HCT116 (cell line): ENCODE measurements around the gene SLC6A12. TPM values are rescaled to one million over a fixed set of nuclear protein-coding genes. Genes with fewer than 3 reads are reported as not detected.

Source experiments
- ATAC-seq: fragments of 200-7000 bp; cut with Tn5 transposase; 2 replicates; pipeline ENCODE4 v1.9.1; 2020; ENCODE audit warnings: mild to moderate bottlenecking, moderate library complexity
- BruUV-seq: library from RNA; stranded (reverse); fragments of 400-500 nt; replicated peaks from 2 replicates; lab custom pipeline; 2021; lab: Mats Ljungman, UMichigan
- CTCF ChIA-PET: fragments of 300-600 bp; sonication (Branson Sonifier 250); formaldehyde crosslinking; loops from one replicate; lab custom pipeline; 2021; ENCODE audit warnings: antibody characterized with exemption; lab: Charles Lee
- POLR2A ChIA-PET: fragments of 300-600, 350-600 bp; sonication (Branson Sonifier 250); formaldehyde crosslinking; loops from one replicate; lab custom pipeline; 2021; ENCODE audit warnings: antibody characterized with exemption; lab: Charles Lee
- RAD21 ChIA-PET, 2 experiments: fragments of 300-600 bp; sonication (Branson Sonifier 250); formaldehyde crosslinking; loops; one replicate each; lab custom pipeline; 2023; ENCODE audit warnings: low total read pairs in 2 of 2; ENCODE audit not compliant: uncharacterized antibody in 2 of 2, unreplicated experiment in 2 of 2, low non-redundant PET in 1 of 2; lab: Charles Lee
- DNase-seq: peaks from one replicate; pipeline ENCODE4 v3.0.0-alpha.2; 2010; ENCODE audit warnings: low read depth, low spot score
- H2AFZ ChIP-seq: fragments of 200-600 bp; shearing (Covaris generic), sonication (generic); 2 replicates; pipeline ENCODE4 v1.6.1; 2017; ENCODE audit warnings: low read depth, mixed run types, mixed read lengths, antibody characterized with exemption, low read length; ENCODE audit not compliant: poor library complexity, severe bottlenecking
- H3K27ac ChIP-seq: 2 replicates; pipeline ENCODE4 v1.5.1; 2012; ENCODE audit warnings: low read depth, low read length
- H3K27me3 ChIP-seq: fragments of 200-600 bp; sonication (generic); 2 replicates; pipeline ENCODE4 v1.6.1; 2016; ENCODE audit warnings: mixed run types, low read length, mixed read lengths; ENCODE audit not compliant: insufficient read depth
- H3K36me3 ChIP-seq, 2 experiments: fragments of 200-500 bp in 1 of 2; fragments of 200-600 bp in 1 of 2; sonication (Bioruptor generic) in 1 of 2; sonication (generic) in 1 of 2; 2 replicates each; pipeline versions ENCODE4 v1.5.1 to v1.6.1; 2014 to 2016; ENCODE audit warnings: low read length in 2 of 2, inconsistent platforms in 1 of 2, mixed read lengths in 1 of 2, mixed run types in 1 of 2; ENCODE audit not compliant: insufficient read depth in 2 of 2, control insufficient read depth in 1 of 2
- H3K4me1 ChIP-seq, 2 experiments: fragments of 200-600 bp in 1 of 2; sonication (generic) in 1 of 2; 2 replicates each; pipeline versions ENCODE4 v1.5.1 to v1.6.1; 2012 to 2017; ENCODE audit warnings: low read length in 2 of 2, inconsistent platforms in 1 of 2, mild to moderate bottlenecking in 1 of 2, mixed read lengths in 1 of 2, mixed run types in 1 of 2, moderate library complexity in 1 of 2; ENCODE audit not compliant: insufficient read depth in 2 of 2, control insufficient read depth in 1 of 2
- H3K4me2 ChIP-seq: fragments of 200-600 bp; sonication (generic); 2 replicates; pipeline ENCODE4 v1.6.1; 2017; ENCODE audit warnings: mixed run types, low read length, mixed read lengths
- H3K4me3 ChIP-seq, 2 experiments: fragments of 200-600 bp in 1 of 2; sonication (generic) in 1 of 2; replicated peaks in 1 of 2; 2 replicates each; pipeline ENCODE4 v1.5.1; 2011 to 2016; ENCODE audit warnings: low read length in 2 of 2, control low read depth in 1 of 2, low read depth in 1 of 2, mild to moderate bottlenecking in 1 of 2, mixed read lengths in 1 of 2, mixed run types in 1 of 2
- H3K79me2 ChIP-seq: fragments of 200-600 bp; sonication (generic); 2 replicates; pipeline ENCODE4 v1.6.1; 2017; ENCODE audit warnings: mild to moderate bottlenecking, mixed run types, low read length, moderate library complexity, mixed read lengths; ENCODE audit not compliant: insufficient read depth
- H3K9ac ChIP-seq: fragments of 200-600 bp; sonication (generic); 2 replicates; pipeline ENCODE4 v1.6.1; 2016; ENCODE audit warnings: low read length, mixed read lengths
- H3K9me2 ChIP-seq: fragments of 200-600 bp; sonication (generic), shearing (Covaris generic); 2 replicates; pipeline ENCODE4 v1.6.1; 2017; ENCODE audit warnings: mixed run types, mild to moderate bottlenecking, moderate library complexity; ENCODE audit not compliant: insufficient read depth
- H3K9me3 ChIP-seq, 2 experiments: fragments of 200-500 bp in 1 of 2; fragments of 200-600 bp in 1 of 2; sonication (Bioruptor generic) in 1 of 2; sonication (generic) in 1 of 2; 2 replicates each; pipeline ENCODE4 v1.6.1; 2014 to 2017; ENCODE audit warnings: low read length in 2 of 2, mixed read lengths in 2 of 2, inconsistent platforms in 1 of 2, low read depth in 1 of 2, mild to moderate bottlenecking in 1 of 2, mixed run types in 1 of 2, moderate library complexity in 1 of 2; ENCODE audit not compliant: control insufficient read depth in 1 of 2, insufficient read depth in 1 of 2
- H4K20me1 ChIP-seq: fragments of 200-600 bp; sonication (generic), shearing (Covaris generic); 2 replicates; pipeline ENCODE4 v1.6.1; 2017; ENCODE audit warnings: mixed run types, mild to moderate bottlenecking, moderate library complexity; ENCODE audit not compliant: insufficient read depth
- CBX3 ChIP-seq: IDR thresholded peaks from 2 replicates; pipeline ENCODE4 v1.6.1; 2012; ENCODE audit warnings: low read depth
- CEBPB ChIP-seq: IDR thresholded peaks from 2 replicates; pipeline ENCODE4 v1.6.1; 2012; ENCODE audit warnings: low read depth
- EGR1 ChIP-seq: IDR thresholded peaks from 2 replicates; pipeline ENCODE4 v1.6.1; 2012; ENCODE audit warnings: low read depth
- ELF1 ChIP-seq: IDR thresholded peaks from 2 replicates; pipeline ENCODE4 v1.6.1; 2012; ENCODE audit warnings: low read depth, borderline replicate concordance
- EZH2 ChIP-seq: fragments of 200-600 bp; sonication (generic); IDR thresholded peaks from 2 replicates; pipeline ENCODE4 v1.6.1; 2017; ENCODE audit warnings: antibody characterized with exemption, mixed run types
- EZH2phosphoT487 ChIP-seq: fragments of 200-600 bp; IDR thresholded peaks from 2 replicates; pipeline ENCODE4 v1.6.1; 2018; ENCODE audit warnings: antibody characterized with exemption, borderline replicate concordance
- FOSL1 ChIP-seq: IDR thresholded peaks from 2 replicates; pipeline ENCODE4 v1.6.1; 2012; ENCODE audit warnings: low read depth
- JUND ChIP-seq: IDR thresholded peaks from 2 replicates; pipeline ENCODE4 v1.6.1; 2012
- POLR2AphosphoS5 ChIP-seq: IDR thresholded peaks from 2 replicates; pipeline ENCODE4 v1.6.1; 2011; ENCODE audit warnings: mild to moderate bottlenecking, low read depth, low read length, moderate library complexity
- SIN3A ChIP-seq: IDR thresholded peaks from 2 replicates; pipeline ENCODE4 v1.6.1; 2012; ENCODE audit warnings: low read depth
- SRF ChIP-seq: IDR thresholded peaks from 2 replicates; pipeline ENCODE4 v1.6.1; 2012; ENCODE audit warnings: low read depth
- TCF7L2 ChIP-seq: IDR thresholded peaks from 2 replicates; pipeline ENCODE4 v1.7.0; 2011; ENCODE audit warnings: borderline replicate concordance, inconsistent platforms; ENCODE audit not compliant: insufficient read depth, insufficient read length; ENCODE audit errors: extremely low read depth
- ZNF274 ChIP-seq: fragments of 200-500 bp; sonication (Bioruptor generic); IDR thresholded peaks from 2 replicates; pipeline ENCODE4 v1.6.1; 2014; ENCODE audit warnings: mild to moderate bottlenecking, low read depth, low read length, inconsistent platforms
- intact Hi-C: fragments of 100-400 bp; cut with micrococcal nuclease; formaldehyde crosslinking; loops from 2 replicates; pipeline ENCODE4 v1.10.0; 2022
- total RNA-seq: library from RNA; stranded (reverse); gene quantifications from one replicate; pipeline ENCODE4 v1.2.1, GENCODE V29; 2021; ENCODE audit not compliant: unreplicated experiment
- TF ChIP-seq, protein P1 (sequence below): IDR thresholded peaks from 2 replicates; pipeline ENCODE4 v1.6.1; 2012
- TF ChIP-seq, protein P2 (sequence below): IDR thresholded peaks from 2 replicates; pipeline ENCODE4 v1.6.1; 2012; ENCODE audit warnings: low read depth
- TF ChIP-seq, protein P3 (sequence below): IDR thresholded peaks from 2 replicates; pipeline ENCODE4 v1.6.1; 2011; ENCODE audit warnings: mild to moderate bottlenecking, low read length, moderate library complexity; ENCODE audit not compliant: insufficient replicate concordance; ENCODE audit errors: extremely low read depth
- TF ChIP-seq, protein P4 (sequence below), 3 experiments: fragments of 200-600 bp in 1 of 3; sonication (generic) in 1 of 3; IDR thresholded peaks in 2 of 3; conservative IDR thresholded peaks in 1 of 3; 2 replicates each; pipeline ENCODE4 v1.5.1; 2012 to 2017; ENCODE audit warnings: low read depth in 2 of 3, low read length in 2 of 3, antibody characterized with exemption in 1 of 3, borderline replicate concordance in 1 of 3, control low read depth in 1 of 3, mild to moderate bottlenecking in 1 of 3, mixed read lengths in 1 of 3, mixed run types in 1 of 3, moderate library complexity in 1 of 3; ENCODE audit not compliant: insufficient read depth in 1 of 3

SLC6A12 gene
- total RNA-seq, 1 experiment from 2014 or later = 0.64 TPM

DNA sequence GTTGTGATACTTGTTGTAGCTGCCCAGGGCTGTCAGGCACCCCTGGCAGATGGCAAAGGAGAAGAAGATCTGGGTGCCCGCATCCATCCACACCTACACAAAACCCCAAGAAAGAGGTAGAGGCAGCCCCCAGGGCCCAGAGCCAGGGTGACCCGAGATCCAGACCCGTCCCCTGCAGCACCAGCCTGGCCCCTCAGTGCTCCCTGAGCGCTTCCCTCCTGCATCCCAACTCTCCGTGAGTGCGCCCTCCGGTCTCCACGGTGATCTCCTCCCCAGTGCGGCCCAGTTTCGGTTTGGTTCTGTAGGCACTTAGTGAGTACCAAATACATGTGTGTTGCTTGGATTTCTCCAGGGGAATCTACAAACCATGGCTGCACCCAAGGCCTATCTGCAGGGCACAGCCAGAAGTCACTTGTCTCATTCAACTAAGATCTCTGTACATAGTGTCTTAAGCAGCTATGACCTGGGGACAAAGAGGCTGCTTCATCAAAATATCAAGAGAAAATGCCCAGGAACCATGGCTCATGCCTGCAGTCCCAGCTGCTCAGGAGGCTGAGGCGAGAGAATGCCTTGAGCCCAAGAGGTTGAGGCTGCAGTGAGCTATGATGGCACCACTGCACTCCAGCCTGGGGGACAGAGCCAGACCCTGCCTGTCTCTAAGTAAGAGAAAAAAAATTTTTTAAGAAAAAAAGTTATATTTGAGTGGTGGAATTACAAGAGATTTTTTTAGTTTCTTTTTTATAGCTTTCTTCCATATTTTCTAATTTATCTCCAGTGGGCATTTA lies 15.9 kb downstream of the SLC6A12 start:
- intact Hi-C loops = no loop called here
- H3K9ac ChIP-seq = no peak overlapping the region
- H4K20me1 ChIP-seq = no peaks in the 10 kb centered on the region
- peaks cover 6% of the 10 kb centered on the region; the same call in 1 of the 2 replicates for H3K27me3 ChIP-seq
- RAD21 ChIA-PET = no interaction called here
- H3K79me2 ChIP-seq = no peaks in the 10 kb centered on the region
- BruUV-seq = no TSS peak
- H3K4me2 ChIP-seq = no peak overlapping the region
- TF ChIP-seq CEBPB (no peak), EZH2phosphoT487 (no peak), SIN3A (no peak), JUND (no peak), FOSL1 (no peak), ELF1 (no peak), ZNF274 (no peak), EGR1 (no peak), TCF7L2 (no peak), POLR2AphosphoS5 (no peak), SRF (no peak), EZH2 (no peak), CBX3 (no peak)
- TF ChIP-seq, protein P1, sequence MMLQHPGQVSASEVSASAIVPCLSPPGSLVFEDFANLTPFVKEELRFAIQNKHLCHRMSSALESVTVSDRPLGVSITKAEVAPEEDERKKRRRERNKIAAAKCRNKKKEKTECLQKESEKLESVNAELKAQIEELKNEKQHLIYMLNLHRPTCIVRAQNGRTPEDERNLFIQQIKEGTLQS = no peak
- TF ChIP-seq, protein P2, sequence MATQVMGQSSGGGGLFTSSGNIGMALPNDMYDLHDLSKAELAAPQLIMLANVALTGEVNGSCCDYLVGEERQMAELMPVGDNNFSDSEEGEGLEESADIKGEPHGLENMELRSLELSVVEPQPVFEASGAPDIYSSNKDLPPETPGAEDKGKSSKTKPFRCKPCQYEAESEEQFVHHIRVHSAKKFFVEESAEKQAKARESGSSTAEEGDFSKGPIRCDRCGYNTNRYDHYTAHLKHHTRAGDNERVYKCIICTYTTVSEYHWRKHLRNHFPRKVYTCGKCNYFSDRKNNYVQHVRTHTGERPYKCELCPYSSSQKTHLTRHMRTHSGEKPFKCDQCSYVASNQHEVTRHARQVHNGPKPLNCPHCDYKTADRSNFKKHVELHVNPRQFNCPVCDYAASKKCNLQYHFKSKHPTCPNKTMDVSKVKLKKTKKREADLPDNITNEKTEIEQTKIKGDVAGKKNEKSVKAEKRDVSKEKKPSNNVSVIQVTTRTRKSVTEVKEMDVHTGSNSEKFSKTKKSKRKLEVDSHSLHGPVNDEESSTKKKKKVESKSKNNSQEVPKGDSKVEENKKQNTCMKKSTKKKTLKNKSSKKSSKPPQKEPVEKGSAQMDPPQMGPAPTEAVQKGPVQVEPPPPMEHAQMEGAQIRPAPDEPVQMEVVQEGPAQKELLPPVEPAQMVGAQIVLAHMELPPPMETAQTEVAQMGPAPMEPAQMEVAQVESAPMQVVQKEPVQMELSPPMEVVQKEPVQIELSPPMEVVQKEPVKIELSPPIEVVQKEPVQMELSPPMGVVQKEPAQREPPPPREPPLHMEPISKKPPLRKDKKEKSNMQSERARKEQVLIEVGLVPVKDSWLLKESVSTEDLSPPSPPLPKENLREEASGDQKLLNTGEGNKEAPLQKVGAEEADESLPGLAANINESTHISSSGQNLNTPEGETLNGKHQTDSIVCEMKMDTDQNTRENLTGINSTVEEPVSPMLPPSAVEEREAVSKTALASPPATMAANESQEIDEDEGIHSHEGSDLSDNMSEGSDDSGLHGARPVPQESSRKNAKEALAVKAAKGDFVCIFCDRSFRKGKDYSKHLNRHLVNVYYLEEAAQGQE = no peak
- TF ChIP-seq, protein P3, sequence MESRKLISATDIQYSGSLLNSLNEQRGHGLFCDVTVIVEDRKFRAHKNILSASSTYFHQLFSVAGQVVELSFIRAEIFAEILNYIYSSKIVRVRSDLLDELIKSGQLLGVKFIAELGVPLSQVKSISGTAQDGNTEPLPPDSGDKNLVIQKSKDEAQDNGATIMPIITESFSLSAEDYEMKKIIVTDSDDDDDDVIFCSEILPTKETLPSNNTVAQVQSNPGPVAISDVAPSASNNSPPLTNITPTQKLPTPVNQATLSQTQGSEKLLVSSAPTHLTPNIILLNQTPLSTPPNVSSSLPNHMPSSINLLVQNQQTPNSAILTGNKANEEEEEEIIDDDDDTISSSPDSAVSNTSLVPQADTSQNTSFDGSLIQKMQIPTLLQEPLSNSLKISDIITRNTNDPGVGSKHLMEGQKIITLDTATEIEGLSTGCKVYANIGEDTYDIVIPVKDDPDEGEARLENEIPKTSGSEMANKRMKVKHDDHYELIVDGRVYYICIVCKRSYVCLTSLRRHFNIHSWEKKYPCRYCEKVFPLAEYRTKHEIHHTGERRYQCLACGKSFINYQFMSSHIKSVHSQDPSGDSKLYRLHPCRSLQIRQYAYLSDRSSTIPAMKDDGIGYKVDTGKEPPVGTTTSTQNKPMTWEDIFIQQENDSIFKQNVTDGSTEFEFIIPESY = no peak
- TF ChIP-seq, protein P4, sequence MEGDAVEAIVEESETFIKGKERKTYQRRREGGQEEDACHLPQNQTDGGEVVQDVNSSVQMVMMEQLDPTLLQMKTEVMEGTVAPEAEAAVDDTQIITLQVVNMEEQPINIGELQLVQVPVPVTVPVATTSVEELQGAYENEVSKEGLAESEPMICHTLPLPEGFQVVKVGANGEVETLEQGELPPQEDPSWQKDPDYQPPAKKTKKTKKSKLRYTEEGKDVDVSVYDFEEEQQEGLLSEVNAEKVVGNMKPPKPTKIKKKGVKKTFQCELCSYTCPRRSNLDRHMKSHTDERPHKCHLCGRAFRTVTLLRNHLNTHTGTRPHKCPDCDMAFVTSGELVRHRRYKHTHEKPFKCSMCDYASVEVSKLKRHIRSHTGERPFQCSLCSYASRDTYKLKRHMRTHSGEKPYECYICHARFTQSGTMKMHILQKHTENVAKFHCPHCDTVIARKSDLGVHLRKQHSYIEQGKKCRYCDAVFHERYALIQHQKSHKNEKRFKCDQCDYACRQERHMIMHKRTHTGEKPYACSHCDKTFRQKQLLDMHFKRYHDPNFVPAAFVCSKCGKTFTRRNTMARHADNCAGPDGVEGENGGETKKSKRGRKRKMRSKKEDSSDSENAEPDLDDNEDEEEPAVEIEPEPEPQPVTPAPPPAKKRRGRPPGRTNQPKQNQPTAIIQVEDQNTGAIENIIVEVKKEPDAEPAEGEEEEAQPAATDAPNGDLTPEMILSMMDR (IDR thresholded peaks at IDR 0.05 in 2 of 3, conservative IDR thresholded peaks at IDR 0.05 in 1 of 3; ENCODE audit: borderline replicate concordance in 1 of 3, insufficient read depth in 1 of 3, low read depth in 2 of 3, low read length in 2 of 3) = no peak
- TF ChIP-seq, all 23 proteins: peak for 0
- Histone ChIP-seq H3K36me3 (no peaks in the 10 kb centered on the region), H3K4me1 (no peaks in the 10 kb centered on the region; a peak in 1 of 4 replicates), H2AFZ (no peak overlapping the region), H3K9me2 (no peaks in the 10 kb centered on the region), H3K9me3 (no peaks in the 10 kb centered on the region), H3K27ac (no peak overlapping the region), H3K4me3 (no peak overlapping the region)
- ChIA-PET CTCF (no interaction called here), POLR2A (no interaction called here)
- no peak for ATAC-seq
- no peak for DNase-seq
